Mesodermal cell (in vitro differentiated cells): ENCODE results near the gene EHD3.

Experiments
- H3K27ac ChIP-seq: 2 replicates; pipeline ENCODE4 v1.7.0; 2013; ENCODE audit warnings: mild to moderate bottlenecking, low read depth, low read length, moderate library complexity; ENCODE audit not compliant: severe bottlenecking
- H3K36me3 ChIP-seq: 2 replicates; pipeline ENCODE4 v1.7.1; 2013; ENCODE audit warnings: mild to moderate bottlenecking, low read length, moderate library complexity; ENCODE audit not compliant: control insufficient read depth, insufficient read depth
- H3K4me1 ChIP-seq: one replicate; pipeline ENCODE4 v1.7.1; 2013; ENCODE audit warnings: mild to moderate bottlenecking, low read length; ENCODE audit not compliant: insufficient read depth, control insufficient read depth, poor library complexity, severe bottlenecking
- H3K4me3 ChIP-seq: 2 replicates; pipeline ENCODE4 v1.7.0; 2013; ENCODE audit warnings: low read length, control low read depth, mild to moderate bottlenecking; ENCODE audit not compliant: insufficient read depth, poor library complexity, severe bottlenecking; ENCODE audit errors: extremely low read depth
- H3K9me3 ChIP-seq: 2 replicates; pipeline ENCODE4 v1.7.1; 2013; ENCODE audit warnings: mild to moderate bottlenecking, low read length, moderate library complexity; ENCODE audit not compliant: control insufficient read depth
- WGBS, 2 experiments: methylation state at CpG; one replicate each; pipeline ENCODE4 v1.1.5; 2013; ENCODE audit warnings: missing lambda C conversion rate in 2 of 2; ENCODE audit not compliant: insufficient coverage in 2 of 2; 5-methylcytosine and 5-hydroxymethylcytosine counted together

EHD3 gene

GRCh38 chr2:31212659-31213600, 21.0 kb upstream of the EHD3 start:
- H3K36me3 ChIP-seq = no peaks in the 10 kb centered on the region
- WGBS, 2 experiments = 76 to 79% methylated on average over 6 to 8 of the region's 9 CpGs
- H3K4me3 ChIP-seq = no peak overlapping the region
- no peaks in the 10 kb centered on the region for H3K9me3 ChIP-seq
- peaks cover 8% of the 10 kb centered on the region for H3K4me1 ChIP-seq
- no peak overlapping the region for H3K27ac ChIP-seq

DNA sequence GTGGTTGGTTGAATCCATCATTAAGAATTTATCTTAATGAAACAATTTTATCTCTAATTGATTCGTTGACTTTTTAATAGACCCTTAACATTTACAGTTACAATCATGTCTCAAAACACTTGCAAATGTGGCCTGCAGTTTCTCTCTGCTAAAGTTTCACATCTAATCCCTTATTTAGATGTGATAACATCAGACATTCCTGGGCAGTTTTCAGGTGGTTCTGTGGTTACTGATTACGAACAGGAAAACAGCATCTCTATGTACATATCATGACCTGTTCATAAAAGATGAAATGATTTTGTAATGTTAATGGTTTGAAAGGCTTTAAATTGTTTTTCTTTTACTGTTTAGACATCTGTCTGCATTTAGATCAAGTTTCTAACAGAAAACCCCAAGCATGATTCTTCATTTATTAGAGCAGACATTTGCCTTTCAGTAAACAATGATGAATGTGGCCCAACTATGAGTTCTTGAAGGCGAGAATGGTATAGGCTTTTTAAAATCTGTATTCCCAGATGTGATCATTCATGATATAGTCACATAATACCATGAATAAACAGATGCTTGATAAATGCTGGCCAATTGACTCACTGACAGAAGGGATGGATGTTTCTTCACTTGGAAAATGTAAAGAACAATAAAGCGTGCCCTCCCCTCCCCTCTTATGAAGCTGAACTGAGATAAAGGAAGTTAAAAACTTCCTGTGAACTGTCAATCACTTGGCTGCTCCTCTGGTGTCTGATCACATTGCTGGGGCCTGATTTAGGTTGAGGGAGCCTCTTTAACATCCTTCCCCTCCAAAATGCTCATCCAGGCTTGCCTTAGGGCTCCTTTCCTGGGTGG, 20.1 kb upstream of the EHD3 start:
- no peaks in the 10 kb centered on the region for H3K36me3 ChIP-seq
- no peaks in the 10 kb centered on the region for H3K9me3 ChIP-seq
- H3K4me1 ChIP-seq = peaks cover 8% of the 10 kb centered on the region
- no peak overlapping the region for H3K4me3 ChIP-seq
- no CpG with 5 or more reads among the region's 4 CpGs for WGBS, 2 experiments
- no peak overlapping the region for H3K27ac ChIP-seq

DNA sequence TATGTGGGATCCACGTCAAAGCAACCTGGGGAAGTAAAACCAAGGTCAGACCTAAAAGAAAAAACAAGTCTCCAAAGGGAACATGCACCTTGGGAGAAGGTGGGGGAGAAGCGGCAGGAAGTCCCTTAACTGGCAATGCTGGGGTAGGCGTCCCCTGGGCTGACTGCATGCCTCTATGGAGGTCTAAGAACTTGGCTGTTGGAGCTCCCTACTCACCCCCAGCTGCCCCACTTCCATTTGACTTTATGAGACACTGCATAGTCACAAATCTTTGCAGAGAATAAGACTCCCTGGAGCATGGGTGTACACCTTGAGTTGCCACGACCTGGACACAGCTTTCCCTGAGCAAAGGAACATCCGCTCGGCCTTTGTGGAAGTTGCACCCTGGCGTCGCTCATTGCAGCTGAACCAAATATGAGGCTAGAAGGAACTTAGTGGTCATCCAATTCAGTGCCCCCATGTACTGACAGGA, 19.5 kb upstream of the EHD3 start:
- no peak overlapping the region for H3K4me3 ChIP-seq
- H3K27ac ChIP-seq = no peak overlapping the region
- 95 to 97% methylated on average over 7 to 8 of the region's 8 CpGs for WGBS, 2 experiments
- peaks cover 8% of the 10 kb centered on the region for H3K4me1 ChIP-seq
- H3K36me3 ChIP-seq = no peaks in the 10 kb centered on the region
- no peaks in the 10 kb centered on the region for H3K9me3 ChIP-seq

DNA sequence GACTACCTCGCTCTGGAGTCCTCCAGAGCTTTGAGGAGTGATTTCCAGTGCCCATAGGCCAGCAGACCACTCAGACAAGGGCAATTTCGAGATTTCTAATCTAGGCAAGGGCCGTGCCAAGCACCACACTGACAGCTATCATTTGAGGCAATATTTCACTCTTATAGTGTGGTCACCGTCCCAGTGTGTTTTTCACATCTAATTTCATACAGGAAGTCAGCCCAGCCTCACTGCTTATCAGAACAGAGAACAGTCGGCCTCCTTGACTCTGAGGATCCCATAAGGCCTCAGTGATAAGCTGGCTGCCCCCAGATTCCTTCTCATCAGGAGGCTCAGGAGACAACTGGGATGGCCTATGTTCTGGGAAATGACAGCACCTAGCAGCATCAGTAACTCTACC, 17.2 kb upstream of the EHD3 start:
- no peak overlapping the region for H3K4me3 ChIP-seq
- no peaks in the 10 kb centered on the region for H3K36me3 ChIP-seq
- WGBS, 2 experiments = 69 to 90% methylated on average over 4 to 5 of the region's 5 CpGs
- H3K4me1 ChIP-seq = peaks cover 8% of the 10 kb centered on the region
- no peaks in the 10 kb centered on the region for H3K9me3 ChIP-seq
- H3K27ac ChIP-seq = no peak overlapping the region

- no peak within 1 kb of the TSS for H3K27ac ChIP-seq
- no peaks in the 10 kb centered on the region for H3K9me3 ChIP-seq
- H3K4me1 ChIP-seq = peaks cover 8% of the 10 kb centered on the region
- no peak within 1 kb of the TSS for H3K4me3 ChIP-seq
- 74 to 78% methylated on average over 2 to 4 of the region's 6 CpGs for WGBS, 2 experiments
- no peaks in the 10 kb centered on the region for H3K36me3 ChIP-seq
These were observed 16.3 kb upstream of the EHD3 start, which contains the start of gene CAPN14 for GRCh38 chr2:31217465-31218200. CAPN14 (minus strand) TSS chr2:31217515; CDS start chr2:31205447, 12,068 bp downstream.

- Histone ChIP-seq H3K9me3 (no peaks in the 10 kb centered on the region), H3K36me3 (no peaks in the 10 kb centered on the region), H3K27ac (no peak overlapping the region), H3K4me3 (no peak overlapping the region), H3K4me1 (peaks cover 3% of the 10 kb centered on the region)
- WGBS, 2 experiments = 90 to 93% methylated on average over 10 to 11 of the region's 11 CpGs
These were observed 14.6 kb upstream of the EHD3 start for GRCh38 chr2:31219131-31219969.

GRCh38 chr2:31221544-31221943, 12.4 kb upstream of the EHD3 start:
- H3K4me1 ChIP-seq = peaks cover 3% of the 10 kb centered on the region
- WGBS, 2 experiments = 69 to 96% methylated on average over 6 of the region's 6 CpGs
- H3K4me3 ChIP-seq = no peak overlapping the region
- H3K27ac ChIP-seq = no peak overlapping the region
- no peaks in the 10 kb centered on the region for H3K9me3 ChIP-seq
- no peaks in the 10 kb centered on the region for H3K36me3 ChIP-seq

GRCh38 chr2:31222071-31222470, 11.9 kb upstream of the EHD3 start:
- Histone ChIP-seq H3K9me3 (no peaks in the 10 kb centered on the region), H3K36me3 (no peaks in the 10 kb centered on the region), H3K4me3 (no peak overlapping the region), H3K27ac (no peak overlapping the region), H3K4me1 (peaks cover 3% of the 10 kb centered on the region)
- WGBS, 2 experiments = 92 to 100% methylated on average over 1 to 4 of the region's 4 CpGs

- Histone ChIP-seq H3K4me3 (no peak overlapping the region), H3K4me1 (no peaks in the 10 kb centered on the region), H3K27ac (no peak overlapping the region), H3K9me3 (no peaks in the 10 kb centered on the region), H3K36me3 (no peaks in the 10 kb centered on the region)
- 98 to 100% methylated on average over 2 to 4 of the region's 4 CpGs for WGBS, 2 experiments
These were observed 10.9 kb upstream of the EHD3 start for GRCh38 chr2:31223026-31223425.
